GM12865 (cell line): Measurements from ENCODE around the gene EXD1.
"Not testable (repeated sequence)": the region's sequence is repeated elsewhere in the genome, so short reads cannot be mapped to it uniquely, and the experiment has no call there.

Experiments
- DNase-seq: peaks from one replicate; pipeline ENCODE4 v3.0.0; 2010; ENCODE audit warnings: low read depth
- H3K4me3 ChIP-seq: 2 replicates; pipeline ENCODE4 v1.5.1; 2011; ENCODE audit warnings: mild to moderate bottlenecking, low read depth, low read length, control low read depth
- TF ChIP-seq, protein P1 (sequence below): IDR thresholded peaks from 2 replicates; pipeline ENCODE4 v1.5.1; 2011; ENCODE audit warnings: low read length, control low read depth, low read depth, inconsistent platforms; ENCODE audit not compliant: insufficient read depth; ENCODE audit errors: missing control alignments

Gene EXD1

DNA sequence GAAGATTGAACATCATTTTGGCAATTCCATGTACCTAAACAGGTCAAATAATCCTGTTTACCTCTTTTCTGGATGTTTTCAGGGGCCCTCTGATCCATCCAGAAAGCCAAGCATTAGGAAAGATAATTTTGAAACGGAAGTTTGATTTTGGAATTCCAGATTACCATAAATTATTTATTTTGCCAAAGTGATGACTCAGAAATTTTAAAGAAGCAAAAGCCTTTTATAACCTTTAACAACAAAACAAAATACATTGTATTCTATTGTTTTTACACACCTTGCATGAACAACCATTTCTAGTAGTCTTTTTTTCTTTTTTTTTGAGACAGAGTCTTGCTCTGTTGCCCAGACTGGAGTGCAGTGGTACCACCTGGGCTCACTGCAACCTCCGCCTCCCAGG lies 82.5 kb downstream of the EXD1 start:
- no peak overlapping the region for H3K4me3 ChIP-seq
- no peak for DNase-seq
- TF ChIP-seq, protein P1, sequence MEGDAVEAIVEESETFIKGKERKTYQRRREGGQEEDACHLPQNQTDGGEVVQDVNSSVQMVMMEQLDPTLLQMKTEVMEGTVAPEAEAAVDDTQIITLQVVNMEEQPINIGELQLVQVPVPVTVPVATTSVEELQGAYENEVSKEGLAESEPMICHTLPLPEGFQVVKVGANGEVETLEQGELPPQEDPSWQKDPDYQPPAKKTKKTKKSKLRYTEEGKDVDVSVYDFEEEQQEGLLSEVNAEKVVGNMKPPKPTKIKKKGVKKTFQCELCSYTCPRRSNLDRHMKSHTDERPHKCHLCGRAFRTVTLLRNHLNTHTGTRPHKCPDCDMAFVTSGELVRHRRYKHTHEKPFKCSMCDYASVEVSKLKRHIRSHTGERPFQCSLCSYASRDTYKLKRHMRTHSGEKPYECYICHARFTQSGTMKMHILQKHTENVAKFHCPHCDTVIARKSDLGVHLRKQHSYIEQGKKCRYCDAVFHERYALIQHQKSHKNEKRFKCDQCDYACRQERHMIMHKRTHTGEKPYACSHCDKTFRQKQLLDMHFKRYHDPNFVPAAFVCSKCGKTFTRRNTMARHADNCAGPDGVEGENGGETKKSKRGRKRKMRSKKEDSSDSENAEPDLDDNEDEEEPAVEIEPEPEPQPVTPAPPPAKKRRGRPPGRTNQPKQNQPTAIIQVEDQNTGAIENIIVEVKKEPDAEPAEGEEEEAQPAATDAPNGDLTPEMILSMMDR = no peak

DNA sequence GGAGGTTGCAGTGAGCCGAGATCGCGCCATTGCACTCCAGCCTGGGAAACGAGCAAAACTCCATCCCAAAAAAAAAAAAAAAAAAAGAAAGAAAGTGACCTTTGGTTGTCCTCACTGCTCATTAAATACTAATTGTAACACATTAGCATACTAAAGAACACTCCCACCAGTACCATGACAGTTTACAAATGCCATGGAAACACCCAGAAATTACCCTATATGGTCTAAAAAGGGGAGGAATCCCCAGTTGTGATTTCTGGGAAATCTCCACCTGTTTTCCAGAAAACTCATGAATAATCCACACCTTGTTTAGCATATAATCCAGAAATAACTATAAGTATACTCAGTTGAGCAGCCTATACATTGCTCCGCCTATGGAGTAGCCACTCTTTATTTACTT lies 90.9 kb downstream of the EXD1 start:
- no peak overlapping the region for H3K4me3 ChIP-seq
- no peak for DNase-seq
- TF ChIP-seq, protein P1 = no peak

DNA sequence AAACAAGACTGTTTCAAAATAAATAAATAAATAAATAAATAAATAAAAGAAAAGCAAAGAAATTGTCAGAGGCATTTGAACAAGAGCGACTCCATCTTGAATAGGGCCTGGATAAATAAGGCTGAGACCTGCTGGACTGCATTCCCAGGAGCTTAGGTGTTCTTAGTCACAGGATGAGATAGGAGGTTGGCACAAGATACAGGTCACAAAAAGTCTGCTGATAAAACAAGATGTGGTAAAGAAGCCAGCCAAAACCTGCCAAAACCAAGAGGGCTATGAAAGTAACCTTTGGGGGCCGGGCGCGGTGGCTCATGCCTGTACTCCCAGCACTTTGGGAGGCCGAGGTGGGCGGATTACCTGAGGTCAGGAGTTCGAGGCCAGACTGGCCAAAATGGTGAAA lies 91.4 kb downstream of the EXD1 start:
- not testable (repeated sequence) for DNase-seq

DNA sequence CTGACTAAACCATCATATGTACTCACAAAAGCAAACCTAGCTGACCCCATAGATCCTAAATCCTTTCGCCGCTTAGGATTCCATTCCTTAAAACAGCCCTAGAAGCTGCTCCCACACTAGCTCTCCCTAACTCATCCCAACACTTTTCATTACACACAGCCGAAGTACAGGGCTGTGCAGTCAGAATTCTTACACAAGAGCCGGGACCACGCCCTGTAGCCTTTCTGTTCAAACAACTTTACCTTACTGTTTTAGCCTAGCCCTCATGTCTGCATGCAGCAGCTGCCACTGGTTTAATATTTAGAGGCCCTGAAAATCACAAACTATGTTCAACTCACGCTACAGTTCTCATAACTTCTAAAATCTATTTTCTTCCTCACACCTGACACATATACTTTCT lies 95.0 kb downstream of the EXD1 start:
- H3K4me3 ChIP-seq, DNase-seq: not testable (repeated sequence)

More for the DNA sequence above, 91.4 kb downstream of the EXD1 start:
- not testable (repeated sequence) for H3K4me3 ChIP-seq

DNA sequence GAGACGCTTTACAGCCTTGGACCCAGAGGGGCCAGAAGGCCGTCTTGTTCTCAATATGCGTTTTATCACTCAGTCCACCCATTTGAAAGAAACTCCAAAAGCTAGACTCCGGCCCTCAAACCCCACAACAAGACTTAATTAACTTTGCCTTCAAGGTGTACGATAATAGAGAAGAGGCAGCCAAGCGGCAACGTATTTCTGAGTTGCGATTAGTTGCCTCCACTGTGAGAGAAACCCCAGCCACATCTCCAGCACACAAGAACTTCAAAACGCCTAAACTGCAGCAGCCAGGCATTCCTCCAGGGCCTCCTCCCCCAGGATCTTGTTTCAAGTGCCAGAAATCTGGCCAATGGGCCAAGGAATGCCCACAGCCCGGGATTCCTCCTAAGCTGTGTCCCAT lies 97.1 kb downstream of the EXD1 start:
- TF ChIP-seq, protein P1 = no peak
- no peak overlapping the region for H3K4me3 ChIP-seq
- no peak for DNase-seq
